Kidney (tissue), 14 donors: ENCODE measurements around the gene PPM1G. TPM values are rescaled to one million over a fixed set of nuclear protein-coding genes. Genes with fewer than 3 reads are reported as not detected.
A peak's percentile ranks its signal among the peaks of the same experiment; 100 is the strongest.

Experiments used
- DNase-seq, 5 donors: peaks; one replicate each; pipeline ENCODE4 v3.0.0-alpha.2; 2013 to 2020
- FAIRE-seq: peaks from 2 replicates; lab custom pipeline; 2012; peaks lifted over from hg19 to GRCh38; lab: Jason Lieb, UNC
- H3K27ac ChIP-seq, 2 donors: one replicate each; pipeline ENCODE4 v1.7.0; 2013; ENCODE audit warnings: low read depth in 2 of 2, low read length in 2 of 2, inconsistent platforms in 1 of 2
- H3K27me3 ChIP-seq: one replicate; pipeline ENCODE4 v1.7.1; 2013; ENCODE audit warnings: low read length, inconsistent platforms; ENCODE audit not compliant: control insufficient read depth, insufficient read depth
- H3K36me3 ChIP-seq, 3 donors: one replicate each; pipeline versions ENCODE4 v1.7.0 to v1.7.1; 2013; ENCODE audit warnings: low read length in 3 of 3, control low read depth in 1 of 3, inconsistent platforms in 1 of 3; ENCODE audit not compliant: insufficient read depth in 3 of 3, control insufficient read depth in 2 of 3
- H3K4me1 ChIP-seq, 3 donors: one replicate each; pipeline versions ENCODE4 v1.7.0 to v1.7.1; 2013; ENCODE audit warnings: low read length in 3 of 3, inconsistent platforms in 1 of 3, low read depth in 1 of 3; ENCODE audit not compliant: control insufficient read depth in 2 of 3, insufficient read depth in 2 of 3
- H3K4me3 ChIP-seq, 3 donors: one replicate each; pipeline versions ENCODE4 v1.7.0 to v1.8.1; 2013; ENCODE audit warnings: low read length in 3 of 3, control low read depth in 1 of 3, inconsistent platforms in 1 of 3
- H3K9ac ChIP-seq, 3 donors: one replicate each; pipeline versions ENCODE4 v1.7.0 to v1.7.1; 2013; ENCODE audit warnings: low read length in 3 of 3, control low read depth in 1 of 3, inconsistent platforms in 1 of 3
- H3K9me3 ChIP-seq, 3 donors: one replicate each; pipeline versions ENCODE4 v1.7.0 to v1.7.1; 2013; ENCODE audit warnings: low read length in 3 of 3, control low read depth in 1 of 3, inconsistent platforms in 1 of 3; ENCODE audit not compliant: control insufficient read depth in 2 of 3, insufficient read depth in 1 of 3
- intact Hi-C: fragments of 100-400 bp; cut with DNase I; formaldehyde crosslinking; loops from one replicate; pipeline ENCODE4 v1.11.1; 2022
- polyA plus RNA-seq: library from polyadenylated mRNA; stranded (reverse); fragments of 350-450 nt; fragmentation: Illumina TruSeq; extraction: RNeasy Lipid Tissue Mini Kit (QIAGEN cat#74804); gene quantifications from one replicate; pipeline ENCODE4 v1.2.3, GENCODE V29; 2014; ENCODE audit warnings: low read depth, low replicate concordance; ENCODE audit not compliant: insufficient read depth
- total RNA-seq: library from RNA; stranded (reverse); fragmentation: NEBNext Ultra II Directional; extraction: Animal tissue kit (Norgen Biotek cat#: 25700); gene quantifications from one replicate; pipeline ENCODE4 v1.2.1, GENCODE V29; 2021
- TF ChIP-seq, protein P1 (sequence below): IDR thresholded peaks from 3 replicates; pipeline ENCODE4 v1.5.1; 2012; ENCODE audit warnings: mild to moderate bottlenecking, moderate library complexity, borderline replicate concordance; ENCODE audit not compliant: insufficient read depth; ENCODE audit errors: extremely low read depth
- donor health status: control.
- donor health status: control.
- donor health status: control.
- donor health status: control.
- donor health status: control.
- donor health status: DM: yes; HTN: yes; CAD: no.
- donor health status: Normal renal cell carcinoma (clear cell type).

Gene PPM1G
- total and polyA plus RNA-seq, 2 donors from 2014 or later: 50.7 to 60.7 TPM

DNA sequence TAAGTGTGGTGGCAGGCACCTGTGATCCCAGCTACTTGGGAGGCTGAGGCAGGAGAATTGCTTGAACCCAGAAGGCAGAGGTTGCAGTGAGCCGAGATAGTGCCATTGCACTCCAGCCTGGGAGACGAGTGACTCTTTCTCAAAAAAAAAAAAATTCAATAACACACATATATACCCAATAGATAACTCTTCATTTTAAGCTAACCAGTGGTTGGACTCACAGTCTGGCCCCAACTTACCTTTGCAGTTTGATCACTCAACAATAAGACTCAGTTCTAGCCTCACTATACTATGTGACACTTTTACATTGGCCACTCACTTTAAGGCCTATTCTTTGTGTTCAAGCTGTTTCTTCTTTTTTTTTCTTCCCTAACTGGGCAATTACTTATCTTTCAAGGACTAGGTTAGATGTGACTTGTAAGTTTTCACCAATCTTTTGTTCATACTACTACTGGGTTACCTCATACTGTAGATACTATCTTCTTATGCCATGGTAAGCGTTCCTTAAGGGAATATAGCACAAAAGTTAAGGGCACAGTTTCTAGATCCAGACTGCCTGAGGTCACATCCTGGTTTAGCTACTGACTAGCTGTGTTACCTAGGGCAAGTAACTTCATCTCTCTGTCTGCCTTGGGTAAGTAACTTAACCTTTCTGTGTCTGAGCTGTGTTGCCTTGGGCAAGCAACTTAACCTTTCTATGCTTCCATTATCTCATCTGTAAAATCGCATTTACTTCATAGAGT, 46.5 kb downstream of the PPM1G start:
- no peak for FAIRE-seq
- intact Hi-C loops: no loop called here
- no peak overlapping the region for H3K4me3 ChIP-seq
- H3K9ac ChIP-seq: no peak overlapping the region
- H3K36me3 ChIP-seq: peaks cover 13 to 26% (median 20%) of the 10 kb centered on the region in 3 donors
- no peaks in the 10 kb centered on the region for H3K27me3 ChIP-seq
- no peak for DNase-seq
- peaks cover 0 to 6% (median 3%) of the 10 kb centered on the region in 3 donors for H3K4me1 ChIP-seq
- no peak overlapping the region for H3K27ac ChIP-seq
- no peaks in the 10 kb centered on the region for H3K9me3 ChIP-seq
- TF ChIP-seq, protein P1, sequence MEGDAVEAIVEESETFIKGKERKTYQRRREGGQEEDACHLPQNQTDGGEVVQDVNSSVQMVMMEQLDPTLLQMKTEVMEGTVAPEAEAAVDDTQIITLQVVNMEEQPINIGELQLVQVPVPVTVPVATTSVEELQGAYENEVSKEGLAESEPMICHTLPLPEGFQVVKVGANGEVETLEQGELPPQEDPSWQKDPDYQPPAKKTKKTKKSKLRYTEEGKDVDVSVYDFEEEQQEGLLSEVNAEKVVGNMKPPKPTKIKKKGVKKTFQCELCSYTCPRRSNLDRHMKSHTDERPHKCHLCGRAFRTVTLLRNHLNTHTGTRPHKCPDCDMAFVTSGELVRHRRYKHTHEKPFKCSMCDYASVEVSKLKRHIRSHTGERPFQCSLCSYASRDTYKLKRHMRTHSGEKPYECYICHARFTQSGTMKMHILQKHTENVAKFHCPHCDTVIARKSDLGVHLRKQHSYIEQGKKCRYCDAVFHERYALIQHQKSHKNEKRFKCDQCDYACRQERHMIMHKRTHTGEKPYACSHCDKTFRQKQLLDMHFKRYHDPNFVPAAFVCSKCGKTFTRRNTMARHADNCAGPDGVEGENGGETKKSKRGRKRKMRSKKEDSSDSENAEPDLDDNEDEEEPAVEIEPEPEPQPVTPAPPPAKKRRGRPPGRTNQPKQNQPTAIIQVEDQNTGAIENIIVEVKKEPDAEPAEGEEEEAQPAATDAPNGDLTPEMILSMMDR: no peak

DNA sequence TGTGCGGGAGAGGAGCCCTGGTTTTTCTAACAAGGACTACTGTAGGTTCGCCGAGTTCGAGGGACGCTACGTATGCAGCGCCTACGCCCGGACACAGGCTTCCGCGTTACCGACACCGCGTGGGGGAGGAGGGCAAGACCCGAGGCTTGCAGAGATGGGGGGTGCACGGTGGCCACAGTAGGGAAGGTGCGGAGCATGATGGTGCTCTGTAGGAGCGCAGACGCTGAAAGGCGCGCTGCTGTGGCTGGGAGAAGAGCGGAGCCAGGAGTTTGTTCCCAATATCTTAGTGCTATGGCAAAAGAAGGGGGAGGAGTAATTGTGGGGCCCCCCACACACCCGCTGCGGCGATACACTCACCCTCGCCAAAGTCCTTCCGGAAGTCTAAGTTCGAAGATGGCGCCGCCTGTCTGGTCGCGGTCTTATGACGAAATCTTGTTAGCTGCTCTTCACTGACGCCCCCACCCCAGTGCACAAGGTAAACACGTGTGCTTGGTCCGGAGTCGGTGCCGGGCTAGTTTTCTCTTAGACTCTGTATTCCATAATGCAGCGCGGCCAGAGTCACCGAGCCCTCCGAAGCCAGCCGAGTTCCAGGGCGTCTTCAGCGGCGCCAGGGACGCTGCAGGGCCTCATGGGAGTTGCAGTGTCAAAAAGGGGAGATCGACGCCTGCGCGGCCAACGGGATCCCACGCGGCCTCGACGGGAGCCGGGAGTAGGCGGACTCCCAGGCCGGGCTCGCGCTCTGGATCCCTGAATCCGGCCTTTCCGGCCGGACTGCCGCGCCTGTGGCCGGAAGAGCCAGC, 52.8 kb downstream of the PPM1G start, which contains the start of gene GTF3C2:
Gene GTF3C2 (minus strand): TSS at position 383 of the 800 bp plus-strand sequence. CDS start 13,210 bp downstream, outside the sequence.
- H3K27ac ChIP-seq: peak within 1 kb of the TSS; percentile 78 to 87
- TF ChIP-seq, protein P1: peak; percentile 4
- peak within 1 kb of the TSS; percentile 83 to 97 (median 93) for H3K4me3 ChIP-seq
- no peaks in the 10 kb centered on the region for H3K36me3 ChIP-seq
- peak; percentile 97 to 99 (median 98) for DNase-seq
- FAIRE-seq: no peak
- intact Hi-C loops: no loop called here
- H3K9ac ChIP-seq: peak within 1 kb of the TSS; percentile 90 to 93 (median 92)
- H3K27me3 ChIP-seq: no peaks in the 10 kb centered on the region
- no peaks in the 10 kb centered on the region for H3K9me3 ChIP-seq
- peaks cover 0 to 10% (median 8%) of the 10 kb centered on the region in 3 donors for H3K4me1 ChIP-seq

GRCh38 chr2:27356056-27356381, 53.4 kb downstream of the PPM1G start:
- peak in 2 of 5 donors; percentile 51 to 79 for DNase-seq
- intact Hi-C loops: no loop called here
- FAIRE-seq: no peak
- peak overlapping the region; percentile 78 to 87 for H3K27ac ChIP-seq
- peak overlapping the region; percentile 63 to 93 (median 92) for H3K9ac ChIP-seq
- TF ChIP-seq, protein P1: no peak
- no peaks in the 10 kb centered on the region for H3K9me3 ChIP-seq
- no peaks in the 10 kb centered on the region for H3K36me3 ChIP-seq
- H3K4me1 ChIP-seq: peaks cover 0 to 10% (median 8%) of the 10 kb centered on the region in 3 donors
- peak overlapping the region; percentile 83 to 97 (median 93) for H3K4me3 ChIP-seq
- H3K27me3 ChIP-seq: no peaks in the 10 kb centered on the region
